Kidney tubule cell (primary cell): ENCODE measurements around the gene SYNC.
"Not testable (repeated sequence)": the region's sequence is repeated elsewhere in the genome, so short reads cannot be mapped to it uniquely, and the experiment has no call there.

Source experiments
- DNase-seq: peaks from one replicate; pipeline ENCODE4 v3.0.0-alpha.2; 2018; ENCODE audit warnings: low spot score

SYNC gene

DNA sequence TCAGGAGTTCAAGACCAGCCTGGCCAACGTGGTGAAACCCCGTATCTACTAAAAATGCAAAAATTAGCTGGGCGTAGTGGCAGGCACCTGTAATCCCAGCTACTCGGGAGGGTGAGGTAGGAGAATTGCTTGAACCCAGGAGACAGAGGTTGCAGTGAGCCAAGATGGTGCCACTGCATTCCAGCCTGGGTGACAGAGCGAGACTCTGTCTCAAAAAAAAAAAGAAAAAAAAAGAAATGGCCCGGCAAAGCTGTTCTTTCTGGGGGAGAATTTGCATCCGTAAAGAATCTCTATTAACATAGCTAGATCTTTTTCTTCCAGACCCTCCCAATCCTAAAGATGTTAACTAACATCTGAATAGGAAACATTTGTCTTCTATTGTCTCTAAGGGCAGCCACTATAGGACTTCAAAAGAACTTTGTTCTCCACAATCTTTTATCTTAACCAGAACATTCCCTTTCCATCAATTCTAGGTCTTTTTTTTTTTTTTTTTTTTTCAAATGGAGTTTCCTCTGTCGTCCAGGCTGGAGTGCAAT lies 60.2 kb downstream of the SYNC start:
- DNase-seq, result not testable (repeated sequence)

DNA sequence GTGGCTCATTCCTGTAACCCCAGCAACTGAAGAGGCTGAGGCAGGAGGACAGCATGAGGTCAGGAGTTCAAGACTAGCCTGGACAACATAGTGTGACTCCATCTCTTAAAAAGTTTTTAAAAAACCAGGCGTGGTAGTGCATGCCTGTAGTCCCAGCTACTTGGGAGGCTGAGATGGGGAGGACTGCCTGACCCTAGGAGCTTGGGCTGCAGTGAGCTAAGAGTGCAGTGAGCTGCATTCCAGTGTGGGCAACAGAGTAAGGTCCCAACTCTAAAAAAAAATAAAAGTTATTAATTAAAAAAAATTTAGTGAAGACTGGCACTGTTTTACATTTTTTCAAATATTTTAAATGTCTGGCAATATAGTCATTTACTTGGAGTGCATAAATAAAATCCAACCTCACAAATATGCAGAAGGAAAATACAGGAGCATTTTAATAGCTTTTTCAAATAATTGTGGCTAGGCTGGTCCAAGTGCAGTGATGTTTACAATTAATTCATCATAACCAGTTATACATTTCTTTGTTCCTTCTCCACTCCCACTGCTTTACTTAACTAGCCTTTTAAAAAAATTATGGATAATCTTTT lies 63.0 kb downstream of the SYNC start:
- DNase-seq, result no peak

DNA sequence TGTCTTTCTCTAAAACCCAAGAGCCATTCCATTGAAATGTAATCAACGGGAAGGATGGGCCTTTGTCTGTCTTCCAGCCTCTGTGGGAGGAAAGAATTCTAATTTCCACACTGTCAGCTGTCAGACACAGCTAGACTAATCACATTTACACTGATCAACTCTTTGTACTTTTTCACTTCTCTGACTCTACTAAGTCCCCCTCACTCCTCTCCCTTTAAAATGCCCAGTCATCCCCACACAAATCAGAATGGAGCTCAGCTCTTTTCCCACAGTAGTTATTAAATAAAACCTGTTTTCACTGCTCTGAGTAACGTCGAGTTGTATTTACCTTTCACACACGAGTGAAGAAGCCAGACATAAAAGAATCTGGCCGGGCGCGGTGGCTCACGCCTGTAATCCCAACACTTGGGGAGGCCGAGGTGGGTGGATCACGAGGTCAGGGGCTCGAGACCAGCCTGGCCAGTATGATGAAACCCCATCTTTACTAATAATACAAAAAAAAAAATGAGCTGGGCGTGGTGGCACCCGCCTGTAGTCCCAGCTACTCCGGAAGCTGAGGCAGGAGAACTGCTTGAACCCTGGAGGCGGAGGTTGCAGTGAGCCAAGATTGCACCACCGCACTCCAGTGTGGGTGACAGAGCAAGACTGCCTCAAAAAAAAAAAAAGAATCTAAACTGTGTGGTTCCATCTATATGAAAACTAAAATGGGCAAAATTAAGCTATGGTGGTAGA lies 65.5 kb downstream of the SYNC start:
- DNase-seq, result peak; percentile 15

DNA sequence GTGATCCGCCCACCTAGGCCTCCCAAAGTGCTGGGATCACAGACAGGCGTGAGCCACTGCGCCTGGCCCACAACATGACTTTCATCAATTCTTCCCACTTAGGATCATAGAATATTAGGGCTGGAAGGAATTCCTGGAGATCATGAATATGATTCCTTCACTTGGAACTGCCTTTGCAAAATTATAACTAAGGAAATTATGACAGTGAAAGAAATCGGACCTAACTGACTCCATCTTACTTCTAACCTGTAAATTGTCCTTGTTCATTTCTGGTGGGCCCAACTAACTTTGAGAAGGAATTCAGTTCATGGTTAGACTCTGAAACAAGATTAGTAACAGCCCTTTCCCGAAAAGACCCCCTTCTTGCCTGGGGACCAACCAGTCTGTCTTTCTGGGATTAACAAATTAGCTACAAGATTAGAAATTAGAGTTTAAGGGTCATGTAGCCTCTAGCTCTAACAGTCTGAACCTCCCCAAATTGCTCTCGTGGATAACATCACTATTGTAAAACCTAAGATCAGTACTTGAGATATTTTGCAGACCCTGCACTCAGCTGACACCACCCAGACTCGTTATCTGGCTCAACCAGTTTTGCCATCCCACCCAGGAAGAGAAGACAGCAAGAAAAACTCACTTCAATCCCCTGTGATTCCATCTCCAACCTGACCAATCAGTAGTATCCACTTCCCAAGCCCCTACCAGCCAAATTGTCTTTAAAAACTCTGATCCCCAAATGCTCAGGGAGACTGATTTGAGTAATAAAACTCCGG lies 66.9 kb downstream of the SYNC start:
- no peak for DNase-seq

DNA sequence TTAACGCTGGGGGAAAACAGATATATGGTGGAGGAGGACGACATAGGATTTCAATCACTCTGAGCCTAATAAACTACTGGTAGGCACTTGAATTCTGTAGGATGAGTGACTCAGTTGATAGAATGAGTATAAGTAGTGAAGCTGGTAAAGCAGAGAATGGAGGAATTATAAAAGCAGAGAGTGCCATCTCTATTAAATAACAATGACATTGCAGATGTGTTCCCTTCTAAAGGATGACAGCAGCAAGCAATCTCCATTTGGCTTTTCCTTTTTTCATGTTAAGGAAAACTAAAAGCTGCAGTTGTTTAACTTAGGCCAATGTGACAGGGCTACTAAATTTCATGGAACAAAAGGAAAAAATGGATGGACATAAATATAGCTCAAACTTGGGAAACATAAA lies 69.7 kb downstream of the SYNC start:
- DNase-seq, result no peak

DNA sequence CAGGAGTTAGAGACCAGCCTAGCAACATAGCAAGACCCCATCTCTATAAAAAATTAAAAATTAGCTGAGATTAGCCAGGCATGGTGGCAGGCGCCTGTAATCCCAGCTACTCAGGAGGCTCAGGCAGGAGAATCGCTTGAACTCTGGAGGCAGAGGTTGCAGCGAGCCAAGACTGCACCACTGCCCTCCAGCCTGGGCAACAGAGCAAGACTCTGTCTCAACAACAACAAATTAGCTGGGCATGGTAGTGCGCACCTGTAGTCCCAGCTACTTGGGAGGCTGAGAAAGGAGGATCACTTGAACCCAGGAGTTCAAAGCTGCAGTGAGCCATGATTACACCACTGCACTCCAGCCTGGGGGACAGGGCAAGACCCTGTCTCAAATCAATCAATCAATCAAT lies 72.4 kb downstream of the SYNC start:
- not testable (repeated sequence) for DNase-seq
